NCI-H345 (cell line): ENCODE data around the gene PRR12.

Experiments
- DNase-seq: peaks from one replicate; lab custom pipeline; 2025; lab: John Stamatoyannopoulos, UW

PRR12 gene

GRCh38 chr19:49590971-49591730 lies at the start of gene PRR12:
Gene PRR12, plus strand, starts transcription at chr19:49591182. Its CDS starts 473 bp downstream, at chr19:49591655.
- DNase-seq: peak; percentile 65

GRCh38 chr19:49541914-49542313 lies 49.1 kb upstream of the PRR12 start:
- no peak for DNase-seq

- DNase-seq: no peak
These were observed 48.5 kb upstream of the PRR12 start for GRCh38 chr19:49542446-49542845.

GRCh38 chr19:49543032-49543431 lies 48.0 kb upstream of the PRR12 start:
- DNase-seq: no peak

- no peak for DNase-seq
These were observed 46.8 kb upstream of the PRR12 start for GRCh38 chr19:49544154-49544553.

- peak; percentile 85 for DNase-seq
These were observed 44.0 kb upstream of the PRR12 start for GRCh38 chr19:49546825-49547565.

GRCh38 chr19:49549045-49549444 lies 41.9 kb upstream of the PRR12 start:
- no peak for DNase-seq

- no peak for DNase-seq
These were observed 39.5 kb upstream of the PRR12 start for GRCh38 chr19:49551531-49551930.

GRCh38 chr19:49552749-49553148 lies 38.2 kb upstream of the PRR12 start:
- no peak for DNase-seq

GRCh38 chr19:49553451-49554271 lies 37.3 kb upstream of the PRR12 start:
- no peak for DNase-seq

- DNase-seq: no peak
These were observed 36.2 kb upstream of the PRR12 start for GRCh38 chr19:49554701-49555181.

- DNase-seq: peak; percentile 8
These were observed 35.2 kb upstream of the PRR12 start for GRCh38 chr19:49555600-49556411.

- DNase-seq: no peak
These were observed 34.3 kb upstream of the PRR12 start for GRCh38 chr19:49556412-49557398.

GRCh38 chr19:49557641-49558325 lies 33.2 kb upstream of the PRR12 start:
- DNase-seq: no peak

- no peak for DNase-seq
These were observed 32.4 kb upstream of the PRR12 start for GRCh38 chr19:49558591-49558990.

- no peak for DNase-seq
These were observed 31.5 kb upstream of the PRR12 start for GRCh38 chr19:49559443-49559842.

- no peak for DNase-seq
These were observed 31.1 kb upstream of the PRR12 start for GRCh38 chr19:49559928-49560327.

- DNase-seq: no peak
These were observed 30.6 kb upstream of the PRR12 start for GRCh38 chr19:49560358-49560900.

GRCh38 chr19:49564616-49565045 lies 26.4 kb upstream of the PRR12 start:
- no peak for DNase-seq
